Epithelial cell of esophagus (primary cell): Measurements from ENCODE around the gene TIMP3.

Experiments used
- DNase-seq: peaks from one replicate; pipeline ENCODE4 v3.0.0; 2010; ENCODE audit warnings: low read depth
- H3K4me3 ChIP-seq: 2 replicates; pipeline ENCODE4 v1.5.1; 2011; ENCODE audit warnings: mild to moderate bottlenecking, low read length, control low read depth
- CTCF ChIP-seq: IDR thresholded peaks from 2 replicates; pipeline ENCODE4 v1.5.1; 2011; ENCODE audit warnings: low read depth, mild to moderate bottlenecking, low read length, control low read depth, inconsistent platforms; ENCODE audit not compliant: insufficient read depth; ENCODE audit errors: missing control alignments

The TIMP3 gene

GRCh38 chr22:32802237-32802765 is 796 bp downstream of the TIMP3 start:
- DNase-seq: peak; percentile 33
- no peak for TF ChIP-seq CTCF
- H3K4me3 ChIP-seq: peak overlapping the region; percentile 74

- no peak for TF ChIP-seq CTCF
- peak overlapping the region; percentile 74 for H3K4me3 ChIP-seq
- peak; percentile 76 for DNase-seq
Measured at GRCh38 chr22:32803020-32803737, 1.7 kb downstream of the TIMP3 start.

- no peak for TF ChIP-seq CTCF
- H3K4me3 ChIP-seq: peak overlapping the region; percentile 74
- DNase-seq: peak; percentile 57
Measured at GRCh38 chr22:32803738-32804435, 2.4 kb downstream of the TIMP3 start.

- DNase-seq: no peak
- no peak for TF ChIP-seq CTCF
- no peak overlapping the region for H3K4me3 ChIP-seq
Measured at GRCh38 chr22:32804531-32805360, 3.2 kb downstream of the TIMP3 start.

- no peak for DNase-seq
- no peak overlapping the region for H3K4me3 ChIP-seq
- no peak for TF ChIP-seq CTCF
Measured at GRCh38 chr22:32805361-32805881, 3.9 kb downstream of the TIMP3 start.

GRCh38 chr22:32806296-32806695 is 4.8 kb downstream of the TIMP3 start:
- H3K4me3 ChIP-seq: no peak overlapping the region
- no peak for DNase-seq
- no peak for TF ChIP-seq CTCF
